Measurements from ENCODE around the gene SLCO3A1. TPM values are rescaled to one million over a fixed set of nuclear protein-coding genes. Genes with fewer than 3 reads are reported as not detected.

The SLCO3A1 gene
- total and polyA plus RNA-seq, 2 of the 8 experiments (the other 6 are each of a cell fraction or from before 2014, with no cell fraction given), result 15.1 to 20.4 TPM

- Histone ChIP-seq H2AK5ac (ENCODE audit: low read depth, low read length) (no peak overlapping the region), H3K9ac (replicated peaks in 1 of 4; ENCODE audit: extremely low read depth in 1 of 4, low read depth in 3 of 4, low read length in 3 of 4) (no peak overlapping the region), H2BK120ac (replicated peaks; ENCODE audit: low read depth, low read length) (peak overlapping the region; percentile 1), H3K23me2 (ENCODE audit: low read depth, low read length) (no peaks in the 10 kb centered on the region), H3K27me3 (replicated peaks in 1 of 4; ENCODE audit: control insufficient read depth in 3 of 4, extremely low read depth in 1 of 4, insufficient read depth in 3 of 4, low read length in 3 of 4) (no peaks in the 10 kb centered on the region), H3K4me1 (replicated peaks in 1 of 4; ENCODE audit: control insufficient read depth in 3 of 4, insufficient read depth in 4 of 4, low read length in 3 of 4) (peaks cover 3 to 19% (median 11%) of the 10 kb centered on the region in 4 experiments; a peak in 6 of 7 replicates), H3K79me1 (ENCODE audit: low read depth, low read length) (peaks cover 3% of the 10 kb centered on the region; the same call in 1 of the 2 replicates), H3K27ac (ENCODE audit: low read depth, low read length) (no peak overlapping the region), H3K56ac (replicated peaks; ENCODE audit: insufficient read length, low read depth, low read length) (no peak overlapping the region), H3K79me2 (ENCODE audit: control insufficient read depth in 1 of 2, insufficient read depth in 2 of 2, low read length in 2 of 2) (0 out of 4 replicates have a peak, but pooled peaks cover 0 to 3% of the 10 kb centered on the region in 2 experiments), H4K91ac (replicated peaks; ENCODE audit: insufficient read length, low read length) (no peak overlapping the region), H4K5ac (ENCODE audit: insufficient read length, low read depth, low read length) (no peak overlapping the region), H3K36me3 (ENCODE audit: control insufficient read depth in 2 of 4, insufficient read depth in 4 of 4, low read length in 3 of 4) (no peaks in the 10 kb centered on the region), H3K23ac (ENCODE audit: insufficient read length) (no peak overlapping the region), H4K8ac (ENCODE audit: extremely low read depth, insufficient read depth, low read length) (no peak overlapping the region), H4K20me1 (replicated peaks in 1 of 2; ENCODE audit: control insufficient read depth in 1 of 2, insufficient read depth in 2 of 2, low read length in 2 of 2) (peaks cover 0 to 3% of the 10 kb centered on the region in 2 experiments), H3K4ac (replicated peaks; ENCODE audit: insufficient read length, low read depth, low read length) (no peak overlapping the region), H3K4me2 (ENCODE audit: insufficient read depth in 1 of 2, low read depth in 2 of 2, low read length in 2 of 2) (peak overlapping the region; percentile 38 to 41), H2AFZ (ENCODE audit: low read length) (no peak overlapping the region), H3K4me3 (ENCODE audit: extremely low read depth in 1 of 4, insufficient read depth in 2 of 4, low read depth in 3 of 4, low read length in 4 of 4) (peak overlapping the region in 2 of 4 experiments; percentile 3 to 26; a peak in 1 of 8 replicates), H3K18ac (ENCODE audit: extremely low read depth, low read length) (no peak overlapping the region), H2BK20ac (ENCODE audit: low read length) (no peak overlapping the region), H2BK15ac (ENCODE audit: low read length) (0 out of 2 replicates have a peak overlapping the region, but pooled peaks have one; percentile 2), H2BK12ac (ENCODE audit: low read depth, low read length) (peak overlapping the region; percentile 45; the same call in 1 of the 2 replicates), H3K14ac (ENCODE audit: insufficient read length) (no peak overlapping the region), H2BK5ac (ENCODE audit: low read depth, low read length) (no peak overlapping the region), H3K9me3 (ENCODE audit: insufficient read depth in 2 of 2, low read depth in 1 of 2, low read length in 1 of 2) (no peaks in the 10 kb centered on the region)
- no peak for DNase-seq (ENCODE audit: low read depth in 1 of 2, low spot score in 2 of 2)
- peak; percentile 13 for FAIRE-seq
- CTCF ChIA-PET (ENCODE audit: partially characterized antibody), result interaction anchor here (0.6 to 2.5 kb wide), 9 partner anchors 14 to 580 kb away, joined by 3 to 8 read pairs (median 4); no protein-coding TSS in a partner anchor
- 56% methylated on average over 9 of the region's 9 CpGs; no CpG with 5 or more reads in 1 of the 2 experiments for WGBS, 2 experiments (ENCODE audit: extremely low coverage in 1 of 2, insufficient coverage in 1 of 2, insufficient read length in 1 of 2, insufficient replicate concordance in 2 of 2, low coverage in 1 of 2, low lambda C conversion rate in 2 of 2, missing lambda C conversion rate in 1 of 2)
- POLR2A ChIA-PET (ENCODE audit: partially characterized antibody), result interaction anchor here (1.0 to 1.7 kb wide), 3 partner anchors 14 to 26 kb away, joined by 3 read pairs; no protein-coding TSS in a partner anchor
These were observed 28.2 kb downstream of the SLCO3A1 start for GRCh38 chr15:91881569-91882297.
